Activated naive CD4-positive, alpha-beta T cell treated with anti-CD3 and anti-CD28 coated beads for 36 hours (primary cell): ENCODE data around the gene STC2. TPM values are rescaled to one million over a fixed set of nuclear protein-coding genes. Genes with fewer than 3 reads are reported as not detected.

Experiments used
- CTCF ChIA-PET: fragments of 350-600 bp; sonication (Branson Sonifier 250); formaldehyde crosslinking; loops from one replicate; lab custom pipeline; 2021; ENCODE audit warnings: antibody characterized with exemption; lab: Charles Lee
- DNase-seq: peaks from one replicate; pipeline ENCODE4 v3.0.0-alpha.2; 2020
- H3K27ac Mint-ChIP-seq: one replicate; pipeline ENCODE4 v1.8.0; 2021; ENCODE audit warnings: mild to moderate bottlenecking, mixed read lengths
- H3K27me3 Mint-ChIP-seq: one replicate; pipeline ENCODE4 v1.8.0; 2021; ENCODE audit warnings: low read depth, mixed read lengths
- H3K36me3 Mint-ChIP-seq: one replicate; pipeline ENCODE4 v1.8.0; 2021; ENCODE audit warnings: low read depth, mixed read lengths
- H3K4me1 Mint-ChIP-seq: one replicate; pipeline ENCODE4 v1.8.0; 2021; ENCODE audit warnings: low read depth, mixed read lengths
- H3K4me3 Mint-ChIP-seq: one replicate; pipeline ENCODE4 v1.8.0; 2021; ENCODE audit warnings: mild to moderate bottlenecking, moderate library complexity, mixed read lengths
- H3K9me3 Mint-ChIP-seq: one replicate; pipeline ENCODE4 v1.8.0; 2021; ENCODE audit warnings: mixed read lengths
- intact Hi-C: fragments of 100-400 bp; cut with micrococcal nuclease; formaldehyde crosslinking; loops from one replicate; pipeline ENCODE4 v1.15.1; 2023
- total RNA-seq, 2 experiments: library from RNA; stranded (reverse); gene quantifications; one replicate each; pipeline ENCODE4 v1.2.3, GENCODE V29; 2021

The STC2 gene
- total RNA-seq, 2 experiments from 2014 or later: 26.8 to 27.8 TPM

- CTCF ChIA-PET: interaction anchor here (0.7 to 1.3 kb wide), 3 partner anchors 18 to 355 kb away, joined by 3 to 7 read pairs (median 3); no protein-coding TSS in a partner anchor
- Mint-ChIP-seq H3K36me3 (no peaks in the 10 kb centered on the region), H3K27me3 (peaks cover 57% of the 10 kb centered on the region), H3K4me3 (peak overlapping the region; percentile 35), H3K9me3 (no peaks in the 10 kb centered on the region), H3K4me1 (peaks cover 6% of the 10 kb centered on the region), H3K27ac (no peak overlapping the region)
- peak; percentile 83 for DNase-seq
- intact Hi-C loops: loop anchor here (1.0 to 10.0 kb wide), 7 partner anchors 51 to 571 kb away; partner anchors contain the start of genes ATP6V0E1, BNIP1 and RPL26L1
Observed at GRCh38 chr5:173283318-173284288, 44.6 kb downstream of the STC2 start.

GRCh38 chr5:173282916-173283315 lies 45.3 kb downstream of the STC2 start:
- intact Hi-C loops: loop anchor here (1.0 to 10.0 kb wide), 7 partner anchors 50 to 571 kb away; partner anchors contain the start of genes ATP6V0E1, BNIP1 and RPL26L1
- CTCF ChIA-PET: interaction anchor here (0.7 kb wide), 1 partner anchor 14 kb away, joined by 3 read pairs; no protein-coding TSS in a partner anchor

GRCh38 chr5:173281910-173282309 lies 46.3 kb downstream of the STC2 start:
- DNase-seq: no peak
- CTCF ChIA-PET: interaction anchor here (0.7 kb wide), 2 partner anchors 15 to 35 kb away, joined by 3 to 4 read pairs; no protein-coding TSS in a partner anchor
- intact Hi-C loops: loop anchor here (2.0 to 10.0 kb wide), 4 partner anchors 49 to 570 kb away; partner anchors contain the start of genes BNIP1 and RPL26L1
- no peaks in the 10 kb centered on the region for H3K36me3 Mint-ChIP-seq
- H3K27ac Mint-ChIP-seq: no peak overlapping the region
- no peaks in the 10 kb centered on the region for H3K9me3 Mint-ChIP-seq
- no peak overlapping the region for H3K4me3 Mint-ChIP-seq
- peaks cover 43% of the 10 kb centered on the region for H3K27me3 Mint-ChIP-seq
- H3K4me1 Mint-ChIP-seq: peaks cover 6% of the 10 kb centered on the region

More at GRCh38 chr5:173282916-173283315, 45.3 kb downstream of the STC2 start:
- H3K4me1 Mint-ChIP-seq: peaks cover 6% of the 10 kb centered on the region
- DNase-seq: no peak
- no peaks in the 10 kb centered on the region for H3K36me3 Mint-ChIP-seq
- H3K4me3 Mint-ChIP-seq: no peak overlapping the region
- H3K27ac Mint-ChIP-seq: no peak overlapping the region
- no peaks in the 10 kb centered on the region for H3K9me3 Mint-ChIP-seq
- H3K27me3 Mint-ChIP-seq: peaks cover 52% of the 10 kb centered on the region

- Mint-ChIP-seq H3K4me1 (peaks cover 3% of the 10 kb centered on the region), H3K36me3 (no peaks in the 10 kb centered on the region), H3K27ac (no peak overlapping the region), H3K4me3 (no peak overlapping the region), H3K27me3 (peaks cover 26% of the 10 kb centered on the region), H3K9me3 (peaks cover 3% of the 10 kb centered on the region)
- no peak for DNase-seq
- intact Hi-C loops: no loop called here
- CTCF ChIA-PET: interaction anchor here (1.1 kb wide), 2 partner anchors 53 to 295 kb away, joined by 3 read pairs; no protein-coding TSS in a partner anchor
Observed at GRCh38 chr5:173279166-173279565, 49.0 kb downstream of the STC2 start.

- peaks cover 23% of the 10 kb centered on the region for H3K27me3 Mint-ChIP-seq
- no peak overlapping the region for H3K27ac Mint-ChIP-seq
- no peaks in the 10 kb centered on the region for H3K36me3 Mint-ChIP-seq
- H3K4me1 Mint-ChIP-seq: peaks cover 3% of the 10 kb centered on the region
- CTCF ChIA-PET: interaction anchor here (1.1 kb wide), 2 partner anchors 53 to 294 kb away, joined by 3 read pairs; no protein-coding TSS in a partner anchor
- intact Hi-C loops: no loop called here
- H3K9me3 Mint-ChIP-seq: peaks cover 3% of the 10 kb centered on the region
- DNase-seq: no peak
- no peak overlapping the region for H3K4me3 Mint-ChIP-seq
Observed at GRCh38 chr5:173278641-173279040, 49.6 kb downstream of the STC2 start.

- intact Hi-C loops: no loop called here
- CTCF ChIA-PET: interaction anchor here (1.1 kb wide), 1 partner anchor 294 kb away, joined by 3 read pairs; no protein-coding TSS in a partner anchor
- peaks cover 19% of the 10 kb centered on the region for H3K27me3 Mint-ChIP-seq
- peaks cover 3% of the 10 kb centered on the region for H3K9me3 Mint-ChIP-seq
- H3K4me1 Mint-ChIP-seq: peaks cover 2% of the 10 kb centered on the region
- no peak overlapping the region for H3K4me3 Mint-ChIP-seq
- no peaks in the 10 kb centered on the region for H3K36me3 Mint-ChIP-seq
- H3K27ac Mint-ChIP-seq: no peak overlapping the region
- no peak for DNase-seq
Observed at GRCh38 chr5:173278172-173278571, 50.0 kb downstream of the STC2 start.

GRCh38 chr5:173274771-173275170 lies 53.4 kb downstream of the STC2 start:
- no peak overlapping the region for H3K4me3 Mint-ChIP-seq
- peaks cover 3% of the 10 kb centered on the region for H3K9me3 Mint-ChIP-seq
- CTCF ChIA-PET: interaction anchor here (0.7 to 1.0 kb wide), 2 partner anchors 19 to 57 kb away, joined by 3 to 4 read pairs; no protein-coding TSS in a partner anchor
- peaks cover 5% of the 10 kb centered on the region for H3K27me3 Mint-ChIP-seq
- no peak for DNase-seq
- intact Hi-C loops: no loop called here
- H3K4me1 Mint-ChIP-seq: no peaks in the 10 kb centered on the region
- H3K36me3 Mint-ChIP-seq: no peaks in the 10 kb centered on the region
- no peak overlapping the region for H3K27ac Mint-ChIP-seq

GRCh38 chr5:173271419-173271818 lies 56.8 kb downstream of the STC2 start:
- Mint-ChIP-seq H3K4me3 (no peak overlapping the region), H3K36me3 (no peaks in the 10 kb centered on the region), H3K9me3 (peaks cover 3% of the 10 kb centered on the region), H3K4me1 (no peaks in the 10 kb centered on the region), H3K27me3 (peaks cover 12% of the 10 kb centered on the region), H3K27ac (no peak overlapping the region)
- DNase-seq: no peak
- CTCF ChIA-PET: no interaction called here
- intact Hi-C loops: no loop called here

- Mint-ChIP-seq H3K27ac (no peak overlapping the region), H3K4me3 (no peak overlapping the region), H3K36me3 (no peaks in the 10 kb centered on the region), H3K4me1 (no peaks in the 10 kb centered on the region), H3K27me3 (peaks cover 19% of the 10 kb centered on the region), H3K9me3 (no peaks in the 10 kb centered on the region)
- CTCF ChIA-PET: interaction anchor here (0.6 kb wide), 1 partner anchor 558 kb away, joined by 3 read pairs; no protein-coding TSS in a partner anchor
- DNase-seq: no peak
- intact Hi-C loops: no loop called here
Observed at GRCh38 chr5:173268750-173269432, 59.3 kb downstream of the STC2 start.

GRCh38 chr5:173265433-173265832 lies 62.8 kb downstream of the STC2 start:
- no peak overlapping the region for H3K4me3 Mint-ChIP-seq
- H3K4me1 Mint-ChIP-seq: no peaks in the 10 kb centered on the region
- CTCF ChIA-PET: interaction anchor here (0.7 to 1.1 kb wide), 2 partner anchors 19 to 288 kb away, joined by 3 read pairs; no protein-coding TSS in a partner anchor
- H3K36me3 Mint-ChIP-seq: no peaks in the 10 kb centered on the region
- no peak overlapping the region for H3K27ac Mint-ChIP-seq
- intact Hi-C loops: no loop called here
- H3K9me3 Mint-ChIP-seq: no peaks in the 10 kb centered on the region
- peaks cover 21% of the 10 kb centered on the region for H3K27me3 Mint-ChIP-seq
- DNase-seq: no peak
